Activated naive CD8-positive, alpha-beta T cell treated with anti-CD3 and anti-CD28 coated beads for 36 hours (primary cell): ENCODE results near the gene SARS1. TPM values are rescaled to one million over a fixed set of nuclear protein-coding genes. Genes with fewer than 3 reads are reported as not detected.

Experiments
- DNase-seq: peaks from one replicate; pipeline ENCODE4 v3.0.0; 2021
- H3K27ac Mint-ChIP-seq: one replicate; pipeline ENCODE4 v1.8.0; 2022; ENCODE audit warnings: mild to moderate bottlenecking, moderate library complexity, mixed read lengths
- H3K27me3 Mint-ChIP-seq: one replicate; pipeline ENCODE4 v1.8.0; 2022; ENCODE audit warnings: mild to moderate bottlenecking, mixed read lengths
- H3K36me3 Mint-ChIP-seq: one replicate; pipeline ENCODE4 v1.8.0; 2021; ENCODE audit warnings: mild to moderate bottlenecking, mixed read lengths
- H3K4me1 Mint-ChIP-seq: one replicate; pipeline ENCODE4 v1.8.0; 2021; ENCODE audit warnings: mixed read lengths
- H3K4me3 Mint-ChIP-seq: one replicate; pipeline ENCODE4 v1.8.0; 2022; ENCODE audit warnings: mild to moderate bottlenecking, moderate library complexity, mixed read lengths
- H3K9me3 Mint-ChIP-seq: one replicate; pipeline ENCODE4 v1.8.0; 2022; ENCODE audit warnings: mixed read lengths
- total RNA-seq, 2 experiments: library from RNA; stranded (reverse); gene quantifications; one replicate each; pipeline ENCODE4 v1.2.3, GENCODE V29; 2021

The SARS1 gene
- total RNA-seq, 2 experiments from 2014 or later: 217 to 226 TPM

DNA sequence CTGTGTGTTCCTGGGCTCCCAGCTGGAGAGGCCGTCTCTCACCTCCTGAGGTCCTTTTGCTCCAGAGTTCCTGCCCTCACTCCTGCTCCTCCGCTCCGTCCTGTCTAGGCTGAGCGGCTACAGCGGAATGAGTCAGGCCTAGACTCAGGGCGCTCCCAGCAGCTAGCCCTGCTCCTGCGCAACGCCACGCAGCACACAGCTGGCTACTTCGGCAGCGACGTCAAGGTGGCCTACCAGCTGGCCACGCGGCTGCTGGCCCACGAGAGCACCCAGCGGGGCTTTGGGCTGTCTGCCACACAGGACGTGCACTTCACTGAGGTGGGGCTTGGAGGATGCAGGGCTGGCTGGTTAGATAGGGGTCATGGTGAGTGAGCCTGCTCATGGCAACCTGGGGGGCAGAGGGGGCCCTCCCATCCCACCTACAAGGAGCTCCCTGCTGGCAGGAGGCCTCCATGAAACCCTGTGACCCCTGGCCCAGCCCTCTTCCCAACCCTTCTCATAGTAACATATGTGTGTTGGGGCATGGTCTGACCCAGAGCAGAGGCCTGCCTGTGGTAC is 54.1 kb downstream of the SARS1 start:
- DNase-seq: no peak
- Mint-ChIP-seq H3K4me1 (peaks cover 3% of the 10 kb centered on the region), H3K4me3 (no peak overlapping the region), H3K9me3 (no peaks in the 10 kb centered on the region), H3K27ac (no peak overlapping the region), H3K27me3 (no peaks in the 10 kb centered on the region), H3K36me3 (no peaks in the 10 kb centered on the region)

DNA sequence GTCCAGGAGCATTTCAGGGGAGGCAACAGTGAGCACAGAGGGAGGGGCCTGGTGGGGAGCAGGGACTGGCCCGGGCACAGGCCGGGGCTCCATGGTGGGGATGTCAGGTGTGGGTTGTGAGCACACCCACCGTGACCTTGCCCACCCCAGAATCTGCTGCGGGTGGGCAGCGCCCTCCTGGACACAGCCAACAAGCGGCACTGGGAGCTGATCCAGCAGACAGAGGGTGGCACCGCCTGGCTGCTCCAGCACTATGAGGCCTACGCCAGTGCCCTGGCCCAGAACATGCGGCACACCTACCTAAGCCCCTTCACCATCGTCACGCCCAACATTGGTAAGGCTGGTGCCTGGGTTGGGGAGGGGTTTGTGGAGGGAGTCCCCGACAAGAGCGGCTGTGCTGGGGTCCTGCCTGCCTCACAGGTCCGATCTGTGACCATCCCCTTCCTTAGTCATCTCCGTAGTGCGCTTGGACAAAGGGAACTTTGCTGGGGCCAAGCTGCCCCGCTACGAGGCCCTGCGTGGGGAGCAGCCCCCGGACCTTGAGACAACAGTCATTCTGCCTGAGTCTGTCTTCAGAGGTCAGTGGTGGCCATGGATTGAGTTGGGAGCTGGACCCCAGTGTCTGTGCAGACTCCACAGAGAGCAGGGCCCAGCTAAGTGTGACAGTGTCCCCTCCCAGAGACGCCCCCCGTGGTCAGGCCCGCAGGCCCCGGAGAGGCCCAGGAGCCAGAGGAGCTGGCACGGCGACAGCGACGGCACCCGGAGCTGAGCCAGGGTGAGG is 54.9 kb downstream of the SARS1 start:
- Mint-ChIP-seq H3K4me1 (peaks cover under 1% of the 10 kb centered on the region), H3K27me3 (no peaks in the 10 kb centered on the region), H3K9me3 (no peaks in the 10 kb centered on the region), H3K36me3 (no peaks in the 10 kb centered on the region), H3K4me3 (no peak overlapping the region), H3K27ac (no peak overlapping the region)
- DNase-seq: no peak

DNA sequence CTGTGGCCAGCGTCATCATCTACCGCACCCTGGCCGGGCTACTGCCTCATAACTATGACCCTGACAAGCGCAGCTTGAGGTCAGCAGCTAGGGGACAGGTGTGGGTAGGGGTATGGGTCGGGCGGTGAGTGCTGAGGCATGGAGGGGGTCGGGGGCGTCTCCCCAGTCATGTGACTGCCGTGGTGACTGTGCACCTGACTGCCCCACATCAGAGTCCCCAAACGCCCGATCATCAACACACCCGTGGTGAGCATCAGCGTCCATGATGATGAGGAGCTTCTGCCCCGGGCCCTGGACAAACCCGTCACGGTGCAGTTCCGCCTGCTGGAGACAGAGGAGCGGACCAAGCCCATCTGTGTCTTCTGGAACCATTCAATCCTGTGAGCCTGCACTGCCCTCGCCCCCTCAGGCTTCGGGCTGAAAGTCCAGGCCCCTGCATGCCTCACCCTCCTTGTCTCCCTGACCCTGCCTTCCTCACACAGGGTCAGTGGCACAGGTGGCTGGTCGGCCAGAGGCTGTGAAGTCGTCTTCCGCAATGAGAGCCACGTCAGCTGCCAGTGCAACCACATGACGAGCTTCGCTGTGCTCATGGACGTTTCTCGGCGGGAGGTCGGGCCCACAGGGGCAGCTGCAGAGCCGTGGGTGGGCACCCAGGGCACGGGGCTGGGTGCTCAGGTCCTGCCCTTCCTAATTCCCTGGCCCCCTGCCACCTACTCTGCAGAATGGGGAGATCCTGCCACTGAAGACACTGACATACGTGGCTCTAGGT is 55.7 kb downstream of the SARS1 start:
- Mint-ChIP-seq H3K4me1 (peaks cover 3% of the 10 kb centered on the region), H3K9me3 (no peaks in the 10 kb centered on the region), H3K4me3 (no peak overlapping the region), H3K27me3 (no peaks in the 10 kb centered on the region), H3K27ac (no peak overlapping the region), H3K36me3 (no peaks in the 10 kb centered on the region)
- no peak for DNase-seq

DNA sequence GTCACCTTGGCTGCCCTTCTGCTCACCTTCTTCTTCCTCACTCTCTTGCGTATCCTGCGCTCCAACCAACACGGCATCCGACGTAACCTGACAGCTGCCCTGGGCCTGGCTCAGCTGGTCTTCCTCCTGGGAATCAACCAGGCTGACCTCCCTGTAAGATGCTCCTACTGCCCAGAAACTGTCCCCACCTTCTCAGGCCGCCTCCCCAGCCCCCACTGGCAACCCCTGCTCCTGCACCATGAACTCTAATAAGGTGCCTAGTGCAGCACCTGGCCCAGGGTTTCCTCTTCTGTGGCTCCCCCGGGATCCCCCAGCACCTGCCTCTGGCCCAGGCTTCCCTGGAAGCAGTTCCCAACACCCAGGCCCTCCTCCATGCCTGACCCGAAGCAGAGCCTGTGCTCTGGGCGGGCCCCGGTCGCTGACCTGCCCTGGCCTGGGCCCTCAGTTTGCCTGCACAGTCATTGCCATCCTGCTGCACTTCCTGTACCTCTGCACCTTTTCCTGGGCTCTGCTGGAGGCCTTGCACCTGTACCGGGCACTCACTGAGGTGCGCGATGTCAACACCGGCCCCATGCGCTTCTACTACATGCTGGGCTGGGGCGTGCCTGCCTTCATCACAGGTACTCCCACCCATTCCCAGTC is 56.4 kb downstream of the SARS1 start:
- no peaks in the 10 kb centered on the region for H3K27me3 Mint-ChIP-seq
- H3K36me3 Mint-ChIP-seq: no peaks in the 10 kb centered on the region
- H3K4me3 Mint-ChIP-seq: no peak overlapping the region
- H3K27ac Mint-ChIP-seq: no peak overlapping the region
- H3K9me3 Mint-ChIP-seq: no peaks in the 10 kb centered on the region
- peaks cover 3% of the 10 kb centered on the region for H3K4me1 Mint-ChIP-seq
- no peak for DNase-seq

DNA sequence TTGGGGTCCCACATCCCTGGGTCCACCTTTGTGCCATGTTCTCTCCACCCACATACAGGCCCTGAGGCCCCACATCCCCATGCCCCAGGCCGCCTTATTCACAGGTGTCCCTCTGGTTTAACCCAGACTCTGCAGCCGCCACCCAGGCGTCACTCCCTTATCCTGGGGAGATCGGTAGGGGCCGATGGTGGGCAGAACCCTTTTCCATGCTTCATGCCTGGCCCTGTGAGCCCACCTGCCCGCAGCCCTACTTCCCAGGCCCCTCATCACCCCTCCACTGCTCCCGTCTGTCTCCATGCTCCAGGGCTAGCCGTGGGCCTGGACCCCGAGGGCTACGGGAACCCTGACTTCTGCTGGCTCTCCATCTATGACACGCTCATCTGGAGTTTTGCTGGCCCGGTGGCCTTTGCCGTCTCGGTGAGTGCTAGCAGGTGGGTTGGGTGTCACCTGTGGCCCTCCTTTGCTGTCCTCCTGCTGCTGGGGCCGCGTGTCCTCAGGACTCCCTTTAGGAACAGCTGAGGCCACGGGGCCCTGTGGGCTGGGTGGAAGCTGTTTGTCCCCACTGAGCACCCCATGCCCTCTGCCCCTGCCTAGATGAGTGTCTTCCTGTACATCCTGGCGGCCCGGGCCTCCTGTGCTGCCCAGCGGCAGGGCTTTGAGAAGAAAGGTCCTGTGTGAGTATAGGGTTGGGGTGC is 57.1 kb downstream of the SARS1 start:
- Mint-ChIP-seq H3K27me3 (no peaks in the 10 kb centered on the region), H3K27ac (no peak overlapping the region)

DNA sequence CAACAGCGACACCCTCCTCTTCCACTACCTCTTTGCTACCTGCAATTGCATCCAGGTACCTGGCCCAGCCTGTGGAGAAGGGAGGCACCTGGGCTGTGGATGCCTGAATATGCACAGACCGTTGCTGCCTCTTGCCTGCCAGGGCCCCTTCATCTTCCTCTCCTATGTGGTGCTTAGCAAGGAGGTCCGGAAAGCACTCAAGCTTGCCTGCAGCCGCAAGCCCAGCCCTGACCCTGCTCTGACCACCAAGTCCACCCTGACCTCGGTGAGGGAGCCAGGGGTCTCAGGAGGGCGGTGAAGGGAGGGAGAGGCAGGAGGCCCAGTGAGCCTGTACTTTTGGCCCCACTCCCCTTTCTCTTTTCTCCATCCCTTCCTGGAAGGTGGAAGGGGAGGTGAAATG is 57.7 kb downstream of the SARS1 start:
- no peaks in the 10 kb centered on the region for H3K27me3 Mint-ChIP-seq
- DNase-seq: no peak

More for the DNA sequence above, 57.1 kb downstream of the SARS1 start:
- Mint-ChIP-seq H3K9me3 (no peaks in the 10 kb centered on the region), H3K4me3 (no peak overlapping the region), H3K36me3 (no peaks in the 10 kb centered on the region), H3K4me1 (peaks cover 3% of the 10 kb centered on the region)
- DNase-seq: no peak

DNA sequence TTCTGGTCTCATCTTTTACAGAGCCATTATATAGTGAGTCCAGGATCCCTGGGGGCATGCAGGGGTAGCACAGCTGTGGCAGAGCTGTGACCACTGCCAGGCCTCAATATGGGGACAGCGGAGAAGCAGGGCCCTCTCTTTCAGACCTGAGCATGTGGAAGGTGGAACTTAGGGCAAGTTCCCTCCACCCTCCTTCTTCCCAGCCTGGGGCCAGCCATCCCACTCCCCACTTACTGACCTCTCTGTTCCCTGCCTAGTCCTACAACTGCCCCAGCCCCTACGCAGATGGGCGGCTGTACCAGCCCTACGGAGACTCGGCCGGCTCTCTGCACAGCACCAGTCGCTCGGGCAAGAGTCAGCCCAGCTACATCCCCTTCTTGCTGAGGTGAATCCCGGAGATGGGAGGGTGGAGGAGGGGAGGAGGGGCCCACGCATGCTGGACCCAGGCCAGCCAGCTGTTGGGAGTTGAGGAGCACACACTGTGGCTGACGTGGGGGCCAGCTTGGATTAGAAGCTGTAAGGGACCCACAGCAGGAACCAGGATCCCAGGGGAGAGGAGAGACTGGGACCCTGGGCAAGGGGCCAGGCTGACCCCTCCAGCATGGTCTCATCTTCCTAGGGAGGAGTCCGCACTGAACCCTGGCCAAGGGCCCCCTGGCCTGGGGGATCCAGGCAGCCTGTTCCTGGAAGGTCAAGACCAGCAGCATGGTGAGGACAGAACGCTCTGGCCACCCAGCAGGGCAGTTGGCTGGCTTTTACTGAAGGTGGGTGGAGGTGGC is 58.5 kb downstream of the SARS1 start:
- H3K36me3 Mint-ChIP-seq: no peaks in the 10 kb centered on the region
- no peaks in the 10 kb centered on the region for H3K9me3 Mint-ChIP-seq
- no peak overlapping the region for H3K27ac Mint-ChIP-seq
- H3K4me3 Mint-ChIP-seq: no peak overlapping the region
- no peak for DNase-seq
- no peaks in the 10 kb centered on the region for H3K27me3 Mint-ChIP-seq
- H3K4me1 Mint-ChIP-seq: peaks cover 5% of the 10 kb centered on the region

More for the DNA sequence above, 57.7 kb downstream of the SARS1 start:
- H3K36me3 Mint-ChIP-seq: no peaks in the 10 kb centered on the region
- H3K9me3 Mint-ChIP-seq: no peaks in the 10 kb centered on the region
- peaks cover 3% of the 10 kb centered on the region for H3K4me1 Mint-ChIP-seq
- no peak overlapping the region for H3K27ac Mint-ChIP-seq
- no peak overlapping the region for H3K4me3 Mint-ChIP-seq

DNA sequence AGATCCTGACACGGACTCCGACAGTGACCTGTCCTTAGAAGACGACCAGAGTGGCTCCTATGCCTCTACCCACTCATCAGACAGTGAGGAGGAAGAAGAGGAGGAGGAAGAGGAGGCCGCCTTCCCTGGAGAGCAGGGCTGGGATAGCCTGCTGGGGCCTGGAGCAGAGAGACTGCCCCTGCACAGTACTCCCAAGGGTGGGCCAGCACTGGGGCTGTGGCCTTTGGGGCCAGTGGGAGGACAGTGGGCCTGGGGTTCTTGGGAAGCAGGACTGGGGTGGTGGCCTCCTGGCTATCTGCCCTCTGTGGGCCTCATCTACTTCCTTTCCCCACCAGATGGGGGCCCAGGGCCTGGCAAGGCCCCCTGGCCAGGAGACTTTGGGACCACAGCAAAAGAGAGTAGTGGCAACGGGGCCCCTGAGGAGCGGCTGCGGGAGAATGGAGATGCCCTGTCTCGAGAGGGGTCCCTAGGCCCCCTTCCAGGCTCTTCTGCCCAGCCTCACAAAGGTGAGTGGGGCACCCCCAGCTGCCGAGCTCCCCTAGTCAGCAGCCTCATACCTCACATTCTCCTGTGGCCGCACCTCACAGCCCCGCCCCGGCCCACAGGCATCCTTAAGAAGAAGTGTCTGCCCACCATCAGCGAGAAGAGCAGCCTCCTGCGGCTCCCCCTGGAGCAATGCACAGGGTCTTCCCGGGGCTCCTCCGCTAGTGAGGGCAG is 59.3 kb downstream of the SARS1 start:
- no peak overlapping the region for H3K4me3 Mint-ChIP-seq
- H3K27me3 Mint-ChIP-seq: no peaks in the 10 kb centered on the region
- no peak overlapping the region for H3K27ac Mint-ChIP-seq
- no peaks in the 10 kb centered on the region for H3K36me3 Mint-ChIP-seq
- no peaks in the 10 kb centered on the region for H3K9me3 Mint-ChIP-seq
- H3K4me1 Mint-ChIP-seq: peaks cover 7% of the 10 kb centered on the region
- DNase-seq: no peak

DNA sequence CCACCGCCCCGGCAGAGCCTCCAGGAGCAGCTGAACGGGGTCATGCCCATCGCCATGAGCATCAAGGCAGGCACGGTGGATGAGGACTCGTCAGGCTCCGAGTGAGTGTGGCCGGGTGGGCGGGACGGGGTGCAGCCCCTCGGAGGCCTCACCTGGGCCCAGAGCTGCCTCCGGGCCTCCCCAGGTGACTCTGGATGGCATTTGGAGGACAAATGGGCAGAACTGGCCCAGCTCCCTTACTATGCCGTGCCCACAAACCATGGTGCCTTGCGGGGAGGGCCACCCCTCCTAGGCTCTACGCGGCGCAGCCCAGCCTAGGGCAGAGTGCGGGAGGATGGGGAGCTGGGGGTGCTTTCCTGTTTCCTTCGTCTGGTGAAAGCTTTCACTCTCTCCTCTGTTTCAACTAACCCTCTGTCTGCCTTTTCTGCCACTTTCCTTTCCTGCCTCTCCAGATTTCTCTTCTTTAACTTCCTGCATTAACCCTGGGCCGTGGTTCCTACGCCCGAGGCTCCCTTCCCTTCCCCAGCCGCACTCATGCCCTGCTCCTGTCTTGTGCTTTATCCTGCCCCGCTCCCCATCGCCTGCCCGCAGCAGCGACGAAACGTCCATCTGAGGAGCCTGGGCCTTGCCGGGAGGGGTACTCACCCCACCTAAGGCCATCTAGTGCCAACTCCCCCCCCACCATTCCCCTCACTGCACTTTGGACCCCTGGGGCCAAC is 60.0 kb downstream of the SARS1 start:
- H3K27ac Mint-ChIP-seq: no peak overlapping the region
- H3K9me3 Mint-ChIP-seq: no peaks in the 10 kb centered on the region
- H3K27me3 Mint-ChIP-seq: no peaks in the 10 kb centered on the region
- H3K36me3 Mint-ChIP-seq: no peaks in the 10 kb centered on the region
- H3K4me1 Mint-ChIP-seq: peaks cover 7% of the 10 kb centered on the region
- no peak for DNase-seq
- H3K4me3 Mint-ChIP-seq: no peak overlapping the region

DNA sequence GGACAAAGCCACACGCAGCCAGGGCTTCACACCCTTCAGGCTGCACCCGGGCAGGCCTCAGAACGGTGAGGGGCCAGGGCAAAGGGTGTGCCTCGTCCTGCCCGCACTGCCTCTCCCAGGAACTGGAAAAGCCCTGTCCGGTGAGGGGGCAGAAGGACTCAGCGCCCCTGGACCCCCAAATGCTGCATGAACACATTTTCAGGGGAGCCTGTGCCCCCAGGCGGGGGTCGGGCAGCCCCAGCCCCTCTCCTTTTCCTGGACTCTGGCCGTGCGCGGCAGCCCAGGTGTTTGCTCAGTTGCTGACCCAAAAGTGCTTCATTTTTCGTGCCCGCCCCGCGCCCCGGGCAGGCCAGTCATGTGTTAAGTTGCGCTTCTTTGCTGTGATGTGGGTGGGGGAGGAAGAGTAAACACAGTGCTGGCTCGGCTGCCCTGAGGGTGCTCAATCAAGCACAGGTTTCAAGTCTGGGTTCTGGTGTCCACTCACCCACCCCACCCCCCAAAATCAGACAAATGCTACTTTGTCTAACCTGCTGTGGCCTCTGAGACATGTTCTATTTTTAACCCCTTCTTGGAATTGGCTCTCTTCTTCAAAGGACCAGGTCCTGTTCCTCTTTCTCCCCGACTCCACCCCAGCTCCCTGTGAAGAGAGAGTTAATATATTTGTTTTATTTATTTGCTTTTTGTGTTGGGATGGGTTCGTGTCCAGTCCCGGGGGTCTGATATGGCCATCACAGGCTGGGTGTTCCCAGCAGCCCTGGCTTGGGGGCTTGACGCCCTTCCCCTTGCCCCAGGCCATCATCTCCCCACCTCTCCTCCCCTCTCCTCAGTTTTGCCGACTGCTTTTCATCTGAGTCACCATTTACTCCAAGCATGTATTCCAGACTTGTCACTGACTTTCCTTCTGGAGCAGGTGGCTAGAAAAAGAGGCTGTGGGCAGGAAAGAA is 61.1 kb downstream of the SARS1 start:
- Mint-ChIP-seq H3K9me3 (no peaks in the 10 kb centered on the region), H3K27ac (no peak overlapping the region), H3K4me3 (no peak overlapping the region), H3K36me3 (no peaks in the 10 kb centered on the region), H3K4me1 (peaks cover 7% of the 10 kb centered on the region), H3K27me3 (no peaks in the 10 kb centered on the region)
- no peak for DNase-seq

DNA sequence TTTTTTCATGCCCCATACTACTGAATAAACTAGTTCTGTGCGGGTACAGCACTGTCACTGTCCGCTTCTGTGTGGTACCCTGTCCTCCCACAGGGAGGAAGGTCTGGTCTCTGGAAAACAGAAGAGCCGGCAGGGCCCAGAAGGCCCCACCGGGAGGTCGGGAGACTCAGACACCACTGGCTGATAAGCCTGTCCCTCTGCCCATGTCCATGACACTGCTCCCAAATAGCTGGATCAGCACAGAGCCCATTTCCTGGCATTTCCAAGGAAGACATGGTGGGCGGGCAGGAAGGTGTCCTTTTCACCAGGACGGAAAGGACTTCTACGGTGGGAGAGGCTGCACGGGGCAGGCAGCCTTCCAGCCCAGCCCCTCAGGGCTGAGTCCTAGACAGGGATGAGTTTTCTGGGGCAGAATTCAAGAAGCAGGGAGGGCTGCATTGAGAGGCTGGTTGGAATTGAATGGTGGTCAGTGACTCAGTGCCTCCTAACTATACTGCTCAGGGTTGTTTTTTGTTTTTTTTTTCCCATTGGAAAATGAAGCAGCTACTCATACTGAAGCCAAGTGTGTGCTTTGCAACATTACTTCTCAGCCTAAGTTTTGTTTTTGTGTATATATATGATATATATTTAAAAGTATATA is 62.1 kb downstream of the SARS1 start:
- no peak for DNase-seq
- Mint-ChIP-seq H3K9me3 (no peaks in the 10 kb centered on the region), H3K36me3 (no peaks in the 10 kb centered on the region), H3K27me3 (no peaks in the 10 kb centered on the region), H3K4me3 (no peak overlapping the region), H3K4me1 (peaks cover 7% of the 10 kb centered on the region), H3K27ac (no peak overlapping the region)
